Upper lobe of left lung (tissue), 4 donors: Measurements from ENCODE around the gene TSPAN12.

Experiments
- EP300 ChIP-seq, 4 donors: sonication (generic); formaldehyde crosslinking; IDR thresholded peaks; one replicate each; pipeline ENCODE4 v1.5.1; 2017; ENCODE audit warnings: antibody characterized with exemption in 4 of 4, control low read depth in 2 of 4
- POLR2A ChIP-seq, 4 donors: fragments of 450-650 bp; IDR thresholded peaks; one replicate each; pipeline ENCODE4 v1.5.1; 2016 to 2017; ENCODE audit warnings: antibody characterized with exemption in 4 of 4, mild to moderate bottlenecking in 2 of 4
- POLR2AphosphoS5 ChIP-seq, 2 donors: sonication (generic); formaldehyde crosslinking; IDR thresholded peaks; one replicate each; pipeline ENCODE4 v1.5.1; 2017; ENCODE audit warnings: antibody characterized with exemption in 2 of 2
- TF ChIP-seq, protein P1 (sequence below), 6 experiments: fragments of 450-650 bp in 4 of 6; fragments of 200-600 bp in 2 of 6; sonication (generic) in 2 of 6; IDR thresholded peaks; one replicate each; pipeline ENCODE4 v1.5.1; 2016 to 2019; ENCODE audit warnings: antibody characterized with exemption in 6 of 6

DNA sequence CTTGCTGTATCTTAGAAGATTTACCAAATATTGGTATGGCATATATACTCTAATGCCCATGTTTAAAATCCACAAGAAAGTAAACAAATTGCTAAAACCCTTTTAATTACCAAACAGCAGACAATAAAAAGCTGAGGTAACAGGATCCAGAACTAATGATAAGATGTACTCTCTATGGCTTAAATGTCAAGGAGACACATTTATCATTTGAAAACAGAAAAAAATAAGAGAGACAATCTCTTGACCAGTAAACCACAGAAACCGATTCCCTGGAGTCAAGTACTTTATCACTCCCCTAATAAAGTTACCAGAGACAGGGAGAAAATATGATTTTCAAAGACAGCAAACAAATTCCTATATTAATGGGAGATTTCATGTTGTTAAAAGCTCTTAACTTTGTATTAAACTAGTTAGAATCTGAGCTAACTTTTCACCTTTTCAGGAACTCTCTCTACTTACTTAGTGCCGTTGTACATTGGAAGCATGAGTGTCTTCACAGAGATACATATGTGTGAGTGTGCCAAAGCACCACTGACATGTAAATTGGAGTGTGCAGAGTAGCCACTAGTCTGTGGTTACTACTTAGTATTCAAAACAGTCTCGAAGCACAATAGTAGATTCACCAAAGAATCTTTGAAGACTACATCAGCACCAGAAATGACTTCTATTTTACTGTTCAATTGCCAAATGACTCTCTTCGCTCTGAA is 44.2 kb downstream of the TSPAN12 start:
- TF ChIP-seq, protein P1, sequence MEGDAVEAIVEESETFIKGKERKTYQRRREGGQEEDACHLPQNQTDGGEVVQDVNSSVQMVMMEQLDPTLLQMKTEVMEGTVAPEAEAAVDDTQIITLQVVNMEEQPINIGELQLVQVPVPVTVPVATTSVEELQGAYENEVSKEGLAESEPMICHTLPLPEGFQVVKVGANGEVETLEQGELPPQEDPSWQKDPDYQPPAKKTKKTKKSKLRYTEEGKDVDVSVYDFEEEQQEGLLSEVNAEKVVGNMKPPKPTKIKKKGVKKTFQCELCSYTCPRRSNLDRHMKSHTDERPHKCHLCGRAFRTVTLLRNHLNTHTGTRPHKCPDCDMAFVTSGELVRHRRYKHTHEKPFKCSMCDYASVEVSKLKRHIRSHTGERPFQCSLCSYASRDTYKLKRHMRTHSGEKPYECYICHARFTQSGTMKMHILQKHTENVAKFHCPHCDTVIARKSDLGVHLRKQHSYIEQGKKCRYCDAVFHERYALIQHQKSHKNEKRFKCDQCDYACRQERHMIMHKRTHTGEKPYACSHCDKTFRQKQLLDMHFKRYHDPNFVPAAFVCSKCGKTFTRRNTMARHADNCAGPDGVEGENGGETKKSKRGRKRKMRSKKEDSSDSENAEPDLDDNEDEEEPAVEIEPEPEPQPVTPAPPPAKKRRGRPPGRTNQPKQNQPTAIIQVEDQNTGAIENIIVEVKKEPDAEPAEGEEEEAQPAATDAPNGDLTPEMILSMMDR (IDR thresholded peaks at IDR 0.05) = no peak
- no peak for TF ChIP-seq POLR2A (IDR thresholded peaks at IDR 0.05)
- TF ChIP-seq EP300 (IDR thresholded peaks at IDR 0.05) = no peak
- no peak for TF ChIP-seq POLR2AphosphoS5 (IDR thresholded peaks at IDR 0.05)
